HepG2 (cell line): Measurements from ENCODE around the gene PCGF5. TPM values are rescaled to one million over a fixed set of nuclear protein-coding genes. Genes with fewer than 3 reads are reported as not detected.

ENCODE experiments used
- ATAC-seq: fragments of 200-7000 bp; cut with Tn5 transposase; 3 replicates; pipeline ENCODE4 v1.9.1; 2020; ENCODE audit warnings: mild to moderate bottlenecking, moderate library complexity
- BruUV-seq: library from RNA; stranded (reverse); fragments of 400-500 nt; replicated peaks from 2 replicates; lab custom pipeline; 2021; lab: Mats Ljungman, UMichigan
- CTCF ChIA-PET: fragments of 300-600 bp; formaldehyde crosslinking; extraction: SDS; loops from one replicate; lab custom pipeline; 2021; ENCODE audit warnings: low total read pairs, inconsistent platforms, low intra/inter-chr PET ratio; lab: Yijun Ruan, JAX
- POLR2A ChIA-PET: fragments of 350-600 bp; sonication (Branson Sonifier 250); formaldehyde crosslinking; loops from one replicate; lab custom pipeline; 2020; ENCODE audit warnings: antibody characterized with exemption, inconsistent platforms; lab: Yijun Ruan, JAX
- DNase-seq: peaks from one replicate; pipeline ENCODE4 v3.0.0-alpha.2; 2015; ENCODE audit warnings: low spot score
- FAIRE-seq: peaks from 3 replicates; lab custom pipeline; 2011; peaks lifted over from hg19 to GRCh38; lab: Jason Lieb, UNC
- H2AFZ ChIP-seq: one replicate; pipeline ENCODE4 v1.6.1; 2011; ENCODE audit warnings: low read length, inconsistent platforms
- H3K27ac ChIP-seq: fragments of 300-600 bp; 3 replicates; pipeline ENCODE4 v1.8.0; 2011; ENCODE audit warnings: mixed run types, mild to moderate bottlenecking, mixed read lengths, low read length, inconsistent platforms; ENCODE audit not compliant: insufficient read depth; ENCODE audit errors: extremely low read length
- H3K27me3 ChIP-seq, 2 experiments: fragments of 200-600 bp in 1 of 2; 2 replicates in 1 of 2; 3 replicates in 1 of 2; pipeline versions ENCODE4 v1.6.0 to v1.8.0; 2011; ENCODE audit warnings: low read length in 2 of 2, mild to moderate bottlenecking in 2 of 2, moderate library complexity in 2 of 2, inconsistent platforms in 1 of 2; ENCODE audit not compliant: insufficient read depth in 2 of 2, control insufficient read depth in 1 of 2
- H3K36me3 ChIP-seq, 2 experiments: fragments of 200-600 bp in 1 of 2; replicated peaks in 1 of 2; 2 replicates in 1 of 2; 3 replicates in 1 of 2; pipeline versions ENCODE4 v1.5.1 to v1.8.0; 2011; ENCODE audit warnings: low read length in 2 of 2, inconsistent platforms in 1 of 2; ENCODE audit not compliant: insufficient read depth in 2 of 2, control insufficient read depth in 1 of 2
- H3K4me1 ChIP-seq: 2 replicates; pipeline ENCODE4 v1.5.1; 2012; ENCODE audit warnings: low read length, inconsistent platforms; ENCODE audit not compliant: insufficient read depth
- H3K4me2 ChIP-seq: 2 replicates; pipeline ENCODE4 v1.6.0; 2011; ENCODE audit warnings: low read depth, low read length, inconsistent platforms
- H3K4me3 ChIP-seq, 3 experiments: fragments of 200-600 bp in 1 of 3; sonication (generic), shearing (Covaris generic) in 1 of 3; replicated peaks in 1 of 3; 2 replicates each; pipeline ENCODE4 v1.5.1; 2011 to 2016; ENCODE audit warnings: low read length in 3 of 3, inconsistent platforms in 2 of 3, low read depth in 2 of 3, mild to moderate bottlenecking in 2 of 3, control low read depth in 1 of 3, mixed read lengths in 1 of 3; ENCODE audit not compliant: insufficient read depth in 1 of 3
- H3K79me2 ChIP-seq: one replicate; pipeline ENCODE4 v1.6.1; 2011; ENCODE audit warnings: low read length, inconsistent platforms; ENCODE audit not compliant: insufficient read depth
- H3K9ac ChIP-seq: 2 replicates; pipeline ENCODE4 v1.6.0; 2011; ENCODE audit warnings: mild to moderate bottlenecking, low read depth, low read length, inconsistent platforms; ENCODE audit not compliant: insufficient read depth
- H3K9me3 ChIP-seq: 2 replicates; pipeline ENCODE4 v1.5.1; 2012; ENCODE audit warnings: mild to moderate bottlenecking, low read length
- H4K20me1 ChIP-seq: 2 replicates; pipeline ENCODE4 v1.6.0; 2011; ENCODE audit warnings: inconsistent platforms, mild to moderate bottlenecking, low read length, moderate library complexity; ENCODE audit not compliant: insufficient read depth
- AKAP8 ChIP-seq: sonication (generic); formaldehyde crosslinking; IDR thresholded peaks from 2 replicates; pipeline ENCODE4 v1.5.1; 2020; ENCODE audit warnings: mild to moderate bottlenecking, missing genetic modification reagents
- ARNTL ChIP-seq: sonication (generic); formaldehyde crosslinking; IDR thresholded peaks from 2 replicates; pipeline ENCODE4 v1.4.0; 2020; ENCODE audit warnings: mild to moderate bottlenecking, missing genetic modification reagents
- GLI4 ChIP-seq: sonication (generic); formaldehyde crosslinking; IDR thresholded peaks from 2 replicates; pipeline ENCODE4 v1.5.1; 2020; ENCODE audit warnings: missing genetic modification reagents, mild to moderate bottlenecking, moderate library complexity, borderline replicate concordance
- KAT2B ChIP-seq: fragments of 150-350 bp; IDR thresholded peaks from 2 replicates; pipeline ENCODE4 v1.6.1; 2014; ENCODE audit warnings: low read depth, low read length, borderline replicate concordance
- MYC ChIP-seq: sonication (generic); formaldehyde crosslinking; IDR thresholded peaks from 2 replicates; pipeline ENCODE4 v1.9.0; 2021; ENCODE audit warnings: missing genetic modification reagents, borderline replicate concordance
- RORA ChIP-seq: sonication (generic); formaldehyde crosslinking; IDR thresholded peaks from 2 replicates; pipeline ENCODE4 v1.5.0; 2020; ENCODE audit warnings: mild to moderate bottlenecking, missing genetic modification reagents, moderate library complexity
- TBP ChIP-seq: sonication (generic); formaldehyde crosslinking; IDR thresholded peaks from 2 replicates; pipeline ENCODE4 v1.5.0; 2020; ENCODE audit warnings: missing genetic modification reagents
- TMF1 ChIP-seq: sonication (generic); formaldehyde crosslinking; IDR thresholded peaks from 2 replicates; pipeline ENCODE4 v1.8.1; 2022; ENCODE audit warnings: low read depth, missing genetic modification reagents
- ZNF446 ChIP-seq: sonication (generic); formaldehyde crosslinking; IDR thresholded peaks from 2 replicates; pipeline ENCODE4 v1.5.0; 2020; ENCODE audit warnings: mild to moderate bottlenecking, missing genetic modification reagents
- ZNF75D ChIP-seq: sonication (generic); formaldehyde crosslinking; IDR thresholded peaks from 2 replicates; pipeline ENCODE4 v1.8.1; 2023; ENCODE audit warnings: missing genetic modification reagents, mild to moderate bottlenecking, borderline replicate concordance
- WGBS: methylation state at CpG from one replicate; pipeline ENCODE4 v1.1.6; 2017; ENCODE audit warnings: low lambda C conversion rate; 5-methylcytosine and 5-hydroxymethylcytosine counted together
- in situ Hi-C: cut with HindIII; loops from 2 replicates; pipeline ENCODE4 v1.10.0; 2017; ENCODE audit warnings: low pct_unique_long_range_greater_than_20kb; ENCODE audit not compliant: extremely low pct_ligation_motif_present
- intact Hi-C: fragments of 100-400 bp; cut with micrococcal nuclease; formaldehyde crosslinking; loops from one replicate; pipeline ENCODE4 v1.10.0; 2022; ENCODE audit not compliant: unreplicated experiment
- polyA plus RNA-seq, 8 experiments: library from polyadenylated mRNA; depleted of rRNA in 3 of 8; stranded (reverse) in 7 of 8; unstranded in 1 of 8; fragments of >200 nt; fragmentation: Illumina TruSeq in 4 of 8; extraction: Trizol in 4 of 8; gene quantifications; 2 replicates each; pipeline versions ENCODE4 v1.2.1 to v1.2.3, GENCODE V29; 2011 to 2016; ENCODE audit warnings: low read depth in 4 of 8, missing spikeins in 1 of 8, mixed read lengths in 1 of 8; ENCODE audit not compliant: insufficient read depth in 1 of 8
- total RNA-seq, 5 experiments: library from RNA; depleted of rRNA; stranded (reverse); fragments of >200 nt; fragmentation: Illumina TruSeq; extraction: Trizol; gene quantifications; 2 replicates each; pipeline ENCODE4 v1.2.3, GENCODE V29; 2016; ENCODE audit warnings: low read depth in 1 of 5
- TF ChIP-seq, protein P1 (sequence below): sonication (generic); formaldehyde crosslinking; IDR thresholded peaks from 2 replicates; pipeline ENCODE4 v1.8.0; 2022; ENCODE audit warnings: mild to moderate bottlenecking, missing genetic modification reagents
- TF ChIP-seq, protein P2 (sequence below): sonication (generic); formaldehyde crosslinking; IDR thresholded peaks from 2 replicates; pipeline ENCODE4 v1.8.0; 2022; ENCODE audit warnings: mild to moderate bottlenecking, missing genetic modification reagents; ENCODE audit not compliant: insufficient replicate concordance

Gene PCGF5
- total and polyA plus RNA-seq, 2 of the 13 experiments (the other 11 are each of a cell fraction or from before 2014, with no cell fraction given) = 61.3 to 138 TPM

DNA sequence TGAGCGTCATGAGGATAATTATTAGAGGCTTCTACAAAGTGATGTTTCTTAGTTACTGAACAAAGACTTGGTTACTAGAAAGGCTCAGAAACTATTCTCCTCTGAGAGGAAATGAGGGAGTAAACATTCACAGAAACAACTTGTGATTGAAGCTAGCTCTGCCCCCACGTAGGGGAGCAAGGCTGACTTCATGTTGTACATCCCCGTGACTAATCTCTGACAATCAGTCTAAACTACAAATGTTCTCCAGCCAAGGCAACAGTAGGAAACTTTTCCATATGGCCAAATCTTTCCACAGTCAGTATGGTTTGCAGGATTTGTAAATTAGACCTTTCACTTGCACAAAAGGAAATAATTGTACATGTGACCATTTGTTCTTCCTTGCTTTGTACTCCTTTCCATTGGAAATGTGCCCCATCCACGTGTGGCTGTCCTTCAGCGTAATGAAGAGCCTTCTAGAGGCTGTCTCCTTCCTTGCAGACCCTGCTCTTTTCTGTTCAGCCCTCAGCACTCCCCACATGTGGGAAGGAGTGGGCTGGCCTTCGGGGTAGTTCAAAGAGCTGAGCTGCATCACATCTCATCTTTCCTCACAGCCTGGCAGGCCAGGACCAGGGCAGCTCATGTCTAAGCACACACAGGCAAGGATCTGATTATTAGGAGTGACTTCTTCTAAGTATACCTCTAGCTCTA is 93.5 kb downstream of the PCGF5 start:
- Histone ChIP-seq H3K79me2 (no peaks in the 10 kb centered on the region), H3K27me3 (no peaks in the 10 kb centered on the region; a peak in 1 of 5 replicates), H2AFZ (no peak overlapping the region)
- no TSS peak for BruUV-seq
- TF ChIP-seq ZNF446 (CRISPR knock-in tag) = no peak
- TF ChIP-seq ZNF75D (CRISPR knock-in tag) = no peak
- no peak for TF ChIP-seq TMF1 (CRISPR knock-in tag)
- TF ChIP-seq, all 625 proteins: peak for 0
- H3K27ac ChIP-seq = no peak overlapping the region
- no peaks in the 10 kb centered on the region for H4K20me1 ChIP-seq
- WGBS = 20% methylated on average over 6 of the region's 6 CpGs
- H3K4me3 ChIP-seq = no peak overlapping the region
- no peak overlapping the region for H3K4me2 ChIP-seq
- no peak overlapping the region for H3K9ac ChIP-seq
- in situ Hi-C loops (no loop called here), intact Hi-C loops (loop anchor here (10.0 kb wide), 1 partner anchor 241 kb away; no protein-coding TSS in a partner anchor)
- no peak for ATAC-seq
- no peaks in the 10 kb centered on the region for H3K4me1 ChIP-seq
- ChIA-PET POLR2A (no interaction called here), CTCF (no interaction called here)
- no peak for DNase-seq
- no peaks in the 10 kb centered on the region for H3K36me3 ChIP-seq
- FAIRE-seq = no peak
- no peaks in the 10 kb centered on the region for H3K9me3 ChIP-seq

DNA sequence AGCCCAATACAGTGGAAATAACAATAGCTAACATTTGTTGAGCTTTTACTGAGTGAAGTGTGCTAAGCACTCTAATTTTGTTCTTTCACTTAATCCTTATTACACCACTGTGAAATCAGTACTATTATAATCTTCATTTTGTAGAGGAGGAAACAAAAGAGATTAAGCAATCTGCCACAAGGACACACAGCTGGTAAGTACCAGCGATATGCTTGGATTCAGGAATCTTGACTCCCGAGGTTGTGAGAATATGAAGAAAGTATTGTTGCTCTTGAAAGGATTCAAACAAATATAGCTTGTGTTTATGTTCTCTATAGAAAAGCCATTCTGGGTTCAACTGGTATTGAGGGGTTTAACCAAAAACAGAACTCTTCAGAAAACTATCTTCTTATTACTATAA is 96.0 kb downstream of the PCGF5 start:
- FAIRE-seq = no peak
- Histone ChIP-seq H3K4me2 (no peak overlapping the region), H3K79me2 (no peaks in the 10 kb centered on the region), H3K9me3 (no peaks in the 10 kb centered on the region), H4K20me1 (no peaks in the 10 kb centered on the region), H3K27ac (no peak overlapping the region), H3K4me3 (no peak overlapping the region), H3K4me1 (no peaks in the 10 kb centered on the region), H2AFZ (no peak overlapping the region), H3K27me3 (no peaks in the 10 kb centered on the region; a peak in 1 of 5 replicates), H3K9ac (no peak overlapping the region), H3K36me3 (no peaks in the 10 kb centered on the region)
- 3% methylated on average over 2 of the region's 2 CpGs for WGBS
- CTCF ChIA-PET = no interaction called here
- in situ Hi-C loops (no loop called here), intact Hi-C loops (loop anchor here (10.0 kb wide), 1 partner anchor 238 kb away; no protein-coding TSS in a partner anchor)
- POLR2A ChIA-PET = no interaction called here
- no peak for ATAC-seq
- DNase-seq = no peak
- no TSS peak for BruUV-seq
- TF ChIP-seq GLI4 (CRISPR knock-in tag) (no peak), TBP (no peak), ARNTL (no peak), AKAP8 (no peak), RORA (CRISPR knock-in tag) (no peak), KAT2B (no peak), MYC (no peak)
- TF ChIP-seq, protein P1, sequence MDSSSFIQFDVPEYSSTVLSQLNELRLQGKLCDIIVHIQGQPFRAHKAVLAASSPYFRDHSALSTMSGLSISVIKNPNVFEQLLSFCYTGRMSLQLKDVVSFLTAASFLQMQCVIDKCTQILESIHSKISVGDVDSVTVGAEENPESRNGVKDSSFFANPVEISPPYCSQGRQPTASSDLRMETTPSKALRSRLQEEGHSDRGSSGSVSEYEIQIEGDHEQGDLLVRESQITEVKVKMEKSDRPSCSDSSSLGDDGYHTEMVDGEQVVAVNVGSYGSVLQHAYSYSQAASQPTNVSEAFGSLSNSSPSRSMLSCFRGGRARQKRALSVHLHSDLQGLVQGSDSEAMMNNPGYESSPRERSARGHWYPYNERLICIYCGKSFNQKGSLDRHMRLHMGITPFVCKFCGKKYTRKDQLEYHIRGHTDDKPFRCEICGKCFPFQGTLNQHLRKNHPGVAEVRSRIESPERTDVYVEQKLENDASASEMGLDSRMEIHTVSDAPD (CRISPR knock-in tag) = no peak
- TF ChIP-seq, protein P2, sequence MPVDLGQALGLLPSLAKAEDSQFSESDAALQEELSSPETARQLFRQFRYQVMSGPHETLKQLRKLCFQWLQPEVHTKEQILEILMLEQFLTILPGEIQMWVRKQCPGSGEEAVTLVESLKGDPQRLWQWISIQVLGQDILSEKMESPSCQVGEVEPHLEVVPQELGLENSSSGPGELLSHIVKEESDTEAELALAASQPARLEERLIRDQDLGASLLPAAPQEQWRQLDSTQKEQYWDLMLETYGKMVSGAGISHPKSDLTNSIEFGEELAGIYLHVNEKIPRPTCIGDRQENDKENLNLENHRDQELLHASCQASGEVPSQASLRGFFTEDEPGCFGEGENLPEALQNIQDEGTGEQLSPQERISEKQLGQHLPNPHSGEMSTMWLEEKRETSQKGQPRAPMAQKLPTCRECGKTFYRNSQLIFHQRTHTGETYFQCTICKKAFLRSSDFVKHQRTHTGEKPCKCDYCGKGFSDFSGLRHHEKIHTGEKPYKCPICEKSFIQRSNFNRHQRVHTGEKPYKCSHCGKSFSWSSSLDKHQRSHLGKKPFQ (CRISPR knock-in tag) = no peak
